GM23248 (cell line): ENCODE results near the gene HTR2A. TPM values are rescaled to one million over a fixed set of nuclear protein-coding genes. Genes with fewer than 3 reads are reported as not detected.

Experiments
- DNase-seq: peaks from one replicate; pipeline ENCODE4 v3.0.0-alpha.2; 2015
- H2AFZ ChIP-seq: fragments of 200-600 bp; sonication (generic); 2 replicates; pipeline ENCODE4 v1.6.1; 2016; ENCODE audit warnings: antibody characterized with exemption
- H3F3A ChIP-seq: fragments of 200-600 bp; sonication (generic); 2 replicates; pipeline ENCODE4 v1.6.1; 2016; ENCODE audit warnings: mild to moderate bottlenecking, antibody characterized with exemption, mixed run types; ENCODE audit not compliant: insufficient read depth
- H3K27ac ChIP-seq: fragments of 200-600 bp; sonication (generic); 2 replicates; pipeline ENCODE4 v1.5.1; 2016; ENCODE audit warnings: mild to moderate bottlenecking
- H3K27me3 ChIP-seq: fragments of 200-600 bp; sonication (generic); replicated peaks from 2 replicates; pipeline ENCODE4 v1.6.1; 2016; ENCODE audit warnings: mild to moderate bottlenecking; ENCODE audit not compliant: insufficient read depth
- H3K36me3 ChIP-seq: fragments of 200-600 bp; sonication (generic); 2 replicates; pipeline ENCODE4 v1.6.1; 2016; ENCODE audit warnings: low read depth, mild to moderate bottlenecking
- H3K4me1 ChIP-seq: fragments of 200-600 bp; sonication (generic); 2 replicates; pipeline ENCODE4 v1.6.1; 2016; ENCODE audit warnings: mild to moderate bottlenecking; ENCODE audit not compliant: insufficient read depth
- H3K4me2 ChIP-seq: fragments of 200-600 bp; sonication (generic); one replicate; pipeline ENCODE4 v1.6.1; 2016; ENCODE audit warnings: mild to moderate bottlenecking; ENCODE audit not compliant: unreplicated experiment
- H3K4me3 ChIP-seq: fragments of 200-600 bp; sonication (generic); 2 replicates; pipeline ENCODE4 v1.5.1; 2016; ENCODE audit warnings: mild to moderate bottlenecking
- H3K79me2 ChIP-seq: fragments of 200-600 bp; sonication (generic); 2 replicates; pipeline ENCODE4 v1.6.1; 2016; ENCODE audit warnings: mild to moderate bottlenecking; ENCODE audit not compliant: insufficient read depth
- H3K9ac ChIP-seq: fragments of 200-600 bp; sonication (generic); 2 replicates; pipeline ENCODE4 v1.6.1; 2016; ENCODE audit warnings: mild to moderate bottlenecking
- H3K9me2 ChIP-seq: fragments of 200-600 bp; sonication (generic); 2 replicates; pipeline ENCODE4 v1.6.1; 2016; ENCODE audit warnings: mixed run types, mild to moderate bottlenecking, moderate library complexity; ENCODE audit not compliant: insufficient read depth
- H3K9me3 ChIP-seq: fragments of 200-600 bp; sonication (generic); one replicate; pipeline ENCODE4 v1.6.1; 2017; ENCODE audit warnings: low read depth
- H4K20me1 ChIP-seq: fragments of 200-600 bp; sonication (generic); 2 replicates; pipeline ENCODE4 v1.6.0; 2016; ENCODE audit not compliant: insufficient read depth
- EZH2 ChIP-seq: fragments of 200-600 bp; sonication (generic); IDR thresholded peaks from 2 replicates; pipeline ENCODE4 v1.6.1; 2018; ENCODE audit warnings: antibody characterized with exemption, mild to moderate bottlenecking; ENCODE audit not compliant: insufficient read depth, poor library complexity, severe bottlenecking
- EZH2phosphoT487 ChIP-seq: fragments of 200-600 bp; sonication (generic); IDR thresholded peaks from 2 replicates; pipeline ENCODE4 v1.6.1; 2018; ENCODE audit warnings: antibody characterized with exemption, moderate library complexity, mild to moderate bottlenecking, low read depth; ENCODE audit not compliant: insufficient read depth
- WGBS, 2 experiments: methylation state at CpG; one replicate each; pipeline ENCODE4 v1.1.6; 2015 to 2017; ENCODE audit warnings: low lambda C conversion rate in 2 of 2, low coverage in 1 of 2; ENCODE audit errors: missing lambda C conversion rate in 2 of 2; 5-methylcytosine and 5-hydroxymethylcytosine counted together
- in situ Hi-C: fragments of 300-500 bp; cut with MboI; formaldehyde crosslinking; loops from 2 replicates; pipeline ENCODE4 v1.15.0; 2020
- polyA plus RNA-seq: library from polyadenylated mRNA; unstranded; fragments of >200 nt; fragmentation: Nextera tagmentation; extraction: Ambion mirVana; gene quantifications from 2 replicates; pipeline ENCODE4 v1.2.1, GENCODE V29; 2016
- total RNA-seq: library from RNA; depleted of rRNA; stranded (reverse); fragments of >200 nt; shearing (Covaris generic); gene quantifications from 2 replicates; pipeline ENCODE4 v1.2.3, GENCODE V29; 2014; rRNA removed

Gene HTR2A
- total and polyA plus RNA-seq, 2 experiments from 2014 or later = 2.0 to 2.1 TPM

DNA sequence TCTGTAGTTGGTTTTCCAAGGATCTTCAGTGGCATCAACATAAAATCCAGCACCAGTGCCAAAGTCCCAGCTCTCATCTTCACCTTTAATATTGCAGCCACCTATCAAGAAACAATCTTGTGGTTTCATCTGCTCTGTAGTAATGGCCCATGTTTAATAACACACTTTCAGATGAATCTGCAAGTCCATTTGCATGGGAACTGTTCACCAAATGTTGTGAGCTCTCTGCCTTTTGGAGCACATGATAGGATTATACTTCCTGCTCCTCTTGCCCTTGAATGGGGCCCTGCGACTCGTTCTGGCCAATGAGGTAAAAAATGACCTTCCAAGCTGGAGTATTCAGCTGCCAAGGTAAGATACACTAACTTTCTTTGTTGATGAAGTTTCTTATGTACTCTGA is 114.2 kb downstream of the HTR2A start:
- WGBS, 2 experiments = 95 to 96% methylated on average over 2 of the region's 2 CpGs
- H3K36me3 ChIP-seq = peaks cover 62% of the 10 kb centered on the region
- no peak overlapping the region for H2AFZ ChIP-seq
- no peak for TF ChIP-seq EZH2phosphoT487
- TF ChIP-seq EZH2 = no peak
- no peak overlapping the region for H3K27ac ChIP-seq
- H3K27me3 ChIP-seq = no peaks in the 10 kb centered on the region
- H4K20me1 ChIP-seq = no peaks in the 10 kb centered on the region
- peaks cover 42% of the 10 kb centered on the region for H3F3A ChIP-seq
- no peak overlapping the region for H3K4me2 ChIP-seq
- H3K4me3 ChIP-seq = no peak overlapping the region
- in situ Hi-C loops = no loop called here
- no peak overlapping the region for H3K9ac ChIP-seq
- H3K4me1 ChIP-seq = peaks cover 16% of the 10 kb centered on the region
- no peaks in the 10 kb centered on the region for H3K9me2 ChIP-seq
- no peak for DNase-seq
- no peaks in the 10 kb centered on the region for H3K9me3 ChIP-seq
- H3K79me2 ChIP-seq = 0 out of 2 replicates have a peak, but pooled peaks cover 4% of the 10 kb centered on the region

DNA sequence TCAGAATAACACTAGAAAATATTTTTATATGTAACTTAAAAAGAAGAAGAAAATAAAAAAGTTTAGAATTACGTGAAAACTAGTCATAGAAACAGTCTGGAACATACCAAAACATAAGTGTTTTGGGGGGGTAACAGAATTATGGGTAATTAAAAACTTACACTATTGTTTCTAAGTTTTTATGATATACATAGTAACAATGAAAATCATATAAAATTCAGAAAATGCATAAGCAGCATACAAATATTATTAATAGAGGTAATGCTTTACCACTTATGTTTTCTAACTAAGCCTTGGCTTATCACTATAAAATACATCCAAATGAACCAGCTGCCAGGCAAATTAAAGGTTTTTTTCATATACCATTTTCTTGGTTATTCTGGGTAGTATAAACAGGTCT is 114.8 kb downstream of the HTR2A start:
- Histone ChIP-seq H3K9me3 (no peaks in the 10 kb centered on the region), H3K4me3 (no peak overlapping the region), H3K27ac (no peak overlapping the region), H4K20me1 (no peaks in the 10 kb centered on the region), H3F3A (peaks cover 42% of the 10 kb centered on the region), H3K9me2 (no peaks in the 10 kb centered on the region), H3K27me3 (no peaks in the 10 kb centered on the region), H3K36me3 (peaks cover 63% of the 10 kb centered on the region), H3K4me1 (peaks cover 16% of the 10 kb centered on the region), H3K9ac (no peak overlapping the region), H3K4me2 (no peak overlapping the region), H3K79me2 (0 out of 2 replicates have a peak, but pooled peaks cover under 1% of the 10 kb centered on the region), H2AFZ (no peak overlapping the region)
- 100% methylated on average over 1 of the region's 1 CpG for WGBS, 2 experiments
- in situ Hi-C loops = no loop called here
- DNase-seq = no peak
- TF ChIP-seq EZH2phosphoT487 (no peak), EZH2 (no peak)

Other genes with a start within 250 kb of the HTR2A start
- 97.9 and 111 TPM in 2 replicates for gene ESD, start 99.9 kb downstream of the HTR2A start, total RNA-seq
- 191 and 194 TPM in 2 replicates for gene ESD, start 99.9 kb downstream of the HTR2A start, polyA plus RNA-seq